HG03558 (cell line): ENCODE results near the gene CD180.
A peak's percentile ranks its signal among the peaks of the same experiment; 100 is the strongest.

Experiments used
- ATAC-seq: cut with Tn5 transposase; IDR thresholded peaks from one replicate; pipeline ENCODE4 v1.9.1; 2021; ENCODE audit warnings: moderate number of reproducible peaks; ENCODE audit not compliant: unreplicated experiment; ENCODE audit errors: extremely low read depth

CD180 gene

DNA sequence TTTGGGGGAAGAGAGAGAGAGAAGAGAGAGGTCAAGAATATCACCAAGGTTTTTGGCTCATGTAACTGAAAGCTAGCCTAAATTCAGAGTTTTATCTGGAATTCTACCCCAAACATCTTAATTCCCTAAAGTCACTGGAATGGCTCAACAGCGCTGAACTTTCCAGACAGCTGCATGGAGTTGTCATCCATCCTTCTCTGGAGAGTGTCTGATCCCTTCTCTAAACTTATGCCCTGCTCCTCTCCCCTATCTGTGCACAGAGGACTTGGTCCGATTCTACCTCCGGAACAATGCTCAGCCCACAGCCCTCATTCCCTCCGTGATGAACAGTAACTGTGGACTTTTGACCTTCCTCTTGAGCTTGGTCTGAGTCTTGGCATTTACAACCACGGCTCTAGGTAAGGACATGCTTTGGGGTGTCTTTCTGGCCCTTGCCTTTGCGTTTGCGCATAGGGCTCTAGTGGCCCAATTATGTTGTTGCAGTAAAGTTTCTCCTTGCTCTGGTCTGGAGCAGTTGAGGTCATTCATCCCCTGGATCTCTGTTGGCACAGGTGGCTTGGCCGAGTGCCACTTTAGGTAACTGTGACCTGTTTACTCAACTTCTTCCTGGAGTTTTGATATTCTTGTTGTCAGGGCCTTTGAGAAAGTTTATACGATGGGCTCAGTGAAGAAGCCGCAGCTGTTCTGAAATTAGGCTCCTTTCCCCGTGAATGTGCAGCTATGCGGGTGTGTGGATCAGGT is 18.3 kb upstream of the CD180 start:
- ATAC-seq = no peak

DNA sequence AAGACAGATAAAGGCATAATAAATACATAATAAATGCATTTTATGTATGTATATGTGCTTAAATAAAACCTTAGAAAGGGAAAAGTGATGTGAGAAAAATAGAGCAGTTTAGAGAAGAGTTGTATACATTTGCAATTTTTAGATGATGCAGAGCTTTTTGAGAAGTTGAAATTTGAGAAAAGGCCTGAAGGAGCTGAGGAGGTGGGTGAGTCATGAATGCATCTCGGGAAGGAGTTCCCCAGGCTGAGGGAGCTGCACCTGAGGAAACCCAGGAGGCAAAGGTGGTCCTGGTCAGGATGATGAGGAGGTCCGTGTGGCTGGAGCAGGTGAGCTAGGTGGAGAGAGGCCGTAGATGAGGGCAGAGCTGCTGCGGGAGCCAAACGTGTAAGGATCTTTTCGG is 17.4 kb upstream of the CD180 start:
- no peak for ATAC-seq

DNA sequence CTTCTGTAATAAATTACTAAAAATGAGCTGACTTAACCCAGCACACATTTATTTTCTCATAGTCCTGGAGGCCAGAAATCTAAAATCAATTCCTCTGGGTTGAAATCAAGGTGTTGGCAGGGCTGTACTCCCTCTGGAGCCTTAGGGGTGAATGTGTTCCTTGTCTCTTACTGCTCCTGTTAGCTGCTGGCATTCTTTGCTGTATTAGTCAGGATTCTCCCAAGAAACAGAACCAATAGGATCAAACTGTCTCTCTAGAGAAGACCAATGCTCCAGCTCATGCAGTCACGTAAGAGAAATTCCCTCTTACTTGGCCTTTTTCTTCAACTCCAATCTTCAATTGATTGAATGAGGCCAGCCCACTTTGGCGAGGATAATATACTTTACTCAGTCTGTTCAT is 15.3 kb upstream of the CD180 start:
- no peak for ATAC-seq

DNA sequence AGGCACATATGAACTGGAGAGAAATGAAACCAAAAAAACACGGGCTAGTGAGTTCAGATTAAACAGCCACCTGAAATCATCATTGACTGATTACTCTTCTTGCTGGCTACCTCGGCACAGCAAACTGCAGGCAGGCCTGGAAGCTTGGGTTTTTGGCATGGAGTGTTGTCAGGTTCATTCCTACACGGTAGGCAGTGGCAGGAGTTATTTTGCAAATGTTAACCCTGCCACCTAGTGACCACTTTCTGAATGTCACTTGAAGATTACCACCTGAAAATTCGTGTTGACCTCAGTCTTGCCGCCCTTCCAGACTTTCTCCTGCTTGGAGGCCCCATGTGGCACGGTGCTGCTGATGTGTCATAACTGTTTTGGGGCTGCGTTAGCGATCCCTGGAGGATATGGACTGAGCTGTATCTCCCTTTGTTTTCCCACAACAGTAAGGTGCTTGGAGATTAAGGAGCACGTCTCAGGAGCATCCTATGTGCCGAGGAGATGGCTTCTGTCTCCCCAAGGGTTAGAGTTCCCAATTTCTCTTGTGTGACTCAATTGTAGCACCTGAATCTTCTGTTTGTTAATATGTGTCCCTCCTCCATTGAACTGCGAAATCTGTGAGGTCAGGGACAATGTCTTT is 12.7 kb upstream of the CD180 start:
- ATAC-seq = no peak

DNA sequence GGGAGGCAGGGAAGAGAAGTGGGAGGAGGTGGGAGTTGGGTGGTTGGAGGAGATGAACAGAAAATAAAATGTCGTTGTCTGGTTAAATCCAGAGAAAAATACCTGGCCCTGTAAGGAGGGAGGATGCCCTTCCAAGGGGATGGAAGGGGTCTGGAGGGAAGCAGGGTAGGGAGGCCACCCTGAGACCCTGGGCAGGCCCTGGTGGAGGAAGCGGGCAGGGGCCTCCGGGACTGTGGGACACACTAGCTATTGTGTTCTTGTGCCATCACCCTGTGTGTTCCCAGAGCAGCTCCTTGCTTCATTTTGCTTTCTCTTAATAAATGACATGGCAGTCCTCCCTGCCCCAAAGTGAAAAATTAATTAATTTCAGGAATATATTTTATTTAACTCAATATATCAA is 11.8 kb upstream of the CD180 start:
- ATAC-seq = no peak

DNA sequence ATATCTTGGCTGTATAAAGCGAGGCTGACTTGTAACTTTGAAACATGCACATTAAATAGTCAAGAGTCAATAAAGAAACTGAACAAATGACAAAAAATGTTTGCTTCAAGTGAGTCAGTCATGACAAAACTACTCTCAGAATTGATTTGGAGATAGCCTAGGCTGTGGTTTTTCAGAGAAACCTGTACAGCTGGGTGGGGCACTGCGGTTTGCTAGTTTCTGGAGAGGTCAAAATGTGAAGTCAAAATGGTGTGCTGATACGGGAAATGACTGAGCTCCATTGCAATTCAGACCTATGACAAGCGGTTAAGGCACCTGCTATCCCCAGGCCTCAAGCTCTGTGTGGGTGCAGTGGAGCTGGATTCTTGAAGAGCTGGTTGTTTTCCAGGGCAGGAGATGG is 10.3 kb upstream of the CD180 start:
- ATAC-seq = peak; percentile 77

DNA sequence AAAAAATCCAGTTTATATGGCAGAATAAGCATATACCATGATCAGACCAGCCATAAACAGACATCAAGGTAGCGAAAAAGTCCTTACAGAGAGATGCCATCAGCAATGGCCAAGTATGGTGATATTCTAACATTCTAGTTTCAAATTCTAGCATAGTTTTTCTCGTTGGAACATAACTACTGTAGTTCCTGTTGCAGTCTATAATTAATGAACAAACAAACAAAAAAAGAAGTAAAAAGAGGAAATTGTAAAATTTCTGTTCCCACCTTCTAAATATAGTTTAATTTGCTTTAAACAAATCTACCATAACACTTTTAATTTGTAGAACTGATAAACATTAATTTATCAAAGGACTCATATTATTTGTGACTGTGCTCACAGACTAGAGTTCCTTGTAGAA is 9.9 kb upstream of the CD180 start:
- ATAC-seq = no peak

DNA sequence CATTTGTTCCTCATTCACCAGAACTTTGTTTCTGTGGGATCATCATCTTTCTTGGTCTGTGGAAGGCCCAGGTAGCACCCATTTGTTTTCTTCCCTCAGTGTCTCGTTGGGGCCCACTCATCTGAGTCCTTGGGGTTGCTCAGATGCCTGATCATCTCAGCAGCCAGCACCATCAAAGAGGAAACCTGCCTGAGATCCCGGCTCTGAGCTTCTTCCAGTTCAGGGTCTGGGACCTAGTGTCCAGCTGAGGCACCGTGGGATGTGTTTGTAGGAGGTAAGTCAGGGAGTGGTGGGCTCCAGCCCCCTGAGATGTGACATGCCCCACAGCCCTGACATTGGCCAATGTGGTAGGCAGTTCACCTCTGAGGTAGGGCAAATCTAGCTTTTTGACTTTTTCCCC is 9.4 kb upstream of the CD180 start:
- ATAC-seq = no peak

DNA sequence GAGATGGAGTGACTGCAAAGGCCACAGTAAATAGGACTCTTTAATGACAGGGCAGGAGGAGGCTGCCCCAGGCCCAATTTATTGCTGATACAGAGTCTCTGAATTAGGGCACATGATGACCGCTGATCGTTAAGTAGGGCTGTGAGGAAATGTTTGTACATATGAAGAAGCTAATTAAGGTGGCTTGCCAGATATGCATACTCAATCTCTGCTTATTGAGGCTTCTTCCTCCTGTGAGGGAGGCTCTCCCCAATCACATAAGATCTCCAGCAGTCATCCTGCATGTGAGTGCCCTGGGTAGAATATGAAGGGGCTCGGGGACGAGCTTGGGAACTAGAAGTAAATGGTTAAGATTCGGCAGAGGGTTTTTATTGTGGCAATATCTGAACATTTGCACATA is 8.2 kb upstream of the CD180 start:
- no peak for ATAC-seq

DNA sequence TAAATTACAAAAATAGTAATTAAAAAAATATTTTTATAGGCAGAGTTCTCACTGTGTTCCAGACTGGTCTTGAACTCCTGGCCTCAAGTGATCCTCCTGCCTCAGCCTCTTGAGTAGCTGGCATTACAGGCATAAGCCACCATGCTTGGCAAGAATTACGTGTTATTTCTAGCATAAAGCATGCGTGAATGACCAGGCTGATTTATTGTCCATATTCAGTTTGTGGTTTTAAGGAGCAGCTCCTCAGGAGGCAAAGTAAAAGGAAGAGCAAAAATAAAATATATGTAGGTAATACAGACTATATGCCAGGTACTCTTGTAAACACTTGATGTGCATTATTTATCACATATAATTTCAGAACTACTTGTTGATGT is 7.1 kb upstream of the CD180 start:
- no peak for ATAC-seq

DNA sequence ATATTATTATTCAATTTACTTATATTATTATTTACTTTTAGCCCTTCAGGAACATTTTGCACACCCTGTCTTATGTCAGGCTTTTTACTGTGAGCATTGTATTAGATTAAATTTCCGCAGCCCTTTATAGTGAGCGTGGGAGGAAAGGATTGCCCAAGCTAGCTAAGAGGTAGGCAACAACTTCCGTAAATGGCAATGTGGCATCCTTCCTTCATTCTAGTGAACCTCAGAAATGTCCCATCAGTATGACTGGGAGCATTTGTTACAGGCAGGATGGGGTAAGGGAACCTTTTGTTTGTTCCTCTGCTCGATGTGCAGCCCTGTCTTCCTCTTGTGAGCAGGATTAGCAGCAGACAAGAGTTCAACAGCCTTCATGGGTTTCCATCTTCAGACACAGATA is 6.2 kb upstream of the CD180 start:
- no peak for ATAC-seq

DNA sequence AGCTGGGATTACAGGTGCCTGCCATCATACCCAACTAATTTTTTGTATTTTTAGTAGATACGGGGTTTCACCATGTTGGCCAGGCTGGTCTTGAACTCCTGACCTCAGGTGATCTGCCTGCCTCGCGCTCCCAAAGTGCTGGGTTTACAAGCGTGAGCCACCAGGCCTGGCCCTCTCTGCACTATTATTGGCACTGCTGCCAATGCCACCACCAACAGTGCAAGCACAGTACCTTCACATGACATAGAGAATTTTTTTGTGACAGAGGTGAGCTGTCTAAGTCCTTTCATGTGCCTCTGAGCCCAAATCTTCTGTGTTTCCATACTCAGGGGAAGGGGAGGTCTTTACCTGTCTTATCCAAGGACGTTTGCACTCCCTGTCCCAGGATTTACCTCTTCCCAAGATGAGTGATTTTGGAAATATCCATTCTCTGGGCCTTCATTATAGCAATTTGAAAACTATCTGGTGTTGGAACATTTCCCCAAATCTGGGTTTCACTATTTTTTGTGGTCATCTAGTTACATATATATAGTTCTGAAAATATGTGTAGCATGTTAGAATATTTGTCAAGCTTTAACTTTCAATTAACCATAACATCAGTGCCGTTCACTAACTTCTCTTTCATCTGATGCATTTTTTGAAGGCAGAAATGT is 5.4 kb upstream of the CD180 start:
- ATAC-seq = no peak

DNA sequence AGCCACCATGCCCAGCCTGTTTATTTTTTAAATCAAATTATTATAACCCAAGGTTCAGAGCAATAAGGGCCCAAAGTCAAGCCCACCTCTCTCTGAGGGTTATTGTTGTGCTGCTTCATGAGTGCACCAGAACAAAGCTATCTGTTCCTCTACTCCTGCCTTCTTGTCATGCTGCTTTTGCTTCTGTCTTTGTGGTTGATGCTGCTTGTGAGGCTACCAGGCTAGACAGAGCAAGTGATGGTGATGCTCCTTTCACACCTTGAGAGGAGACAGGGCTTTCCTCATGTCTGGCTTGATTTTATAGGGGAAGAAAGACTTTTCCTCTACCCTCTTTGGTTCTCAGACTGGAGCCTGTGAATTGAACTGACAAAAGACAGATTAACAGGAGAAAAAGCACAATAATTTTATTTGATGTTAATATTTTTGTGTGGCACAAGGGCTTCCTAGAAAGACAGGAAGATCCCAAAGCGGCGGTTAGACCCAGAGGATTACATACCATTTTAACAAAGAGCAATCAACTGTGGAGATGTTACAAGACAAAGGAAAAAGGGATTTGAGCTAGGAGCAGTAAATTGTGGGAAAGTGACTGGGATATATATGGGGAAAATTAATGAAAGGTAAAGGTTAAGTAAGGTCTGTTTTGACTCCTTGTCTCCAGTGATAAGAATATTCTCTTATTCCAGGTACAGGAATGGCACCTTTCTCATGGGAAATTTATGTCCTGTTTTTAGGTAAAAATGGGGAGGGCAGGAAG is 4.4 kb upstream of the CD180 start:
- no peak for ATAC-seq

DNA sequence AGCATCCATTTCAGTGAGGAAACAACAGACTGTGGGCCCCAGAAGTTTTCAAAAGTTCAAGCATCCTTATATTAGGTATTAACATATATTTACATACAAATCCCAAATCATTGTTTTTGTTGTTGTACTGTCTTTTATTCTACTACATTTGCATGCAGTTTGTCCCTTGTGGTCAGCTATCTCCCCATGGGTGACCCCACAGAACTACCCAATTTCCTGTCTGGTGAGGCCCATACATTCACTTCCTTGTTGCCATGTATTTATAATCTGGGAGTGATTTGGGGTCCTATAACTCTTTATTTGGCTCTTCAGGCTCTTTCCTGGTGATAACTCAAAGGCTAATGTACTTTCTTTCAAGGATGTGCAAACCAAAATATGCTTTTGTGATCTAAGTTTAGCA is 3.3 kb upstream of the CD180 start:
- no peak for ATAC-seq

DNA sequence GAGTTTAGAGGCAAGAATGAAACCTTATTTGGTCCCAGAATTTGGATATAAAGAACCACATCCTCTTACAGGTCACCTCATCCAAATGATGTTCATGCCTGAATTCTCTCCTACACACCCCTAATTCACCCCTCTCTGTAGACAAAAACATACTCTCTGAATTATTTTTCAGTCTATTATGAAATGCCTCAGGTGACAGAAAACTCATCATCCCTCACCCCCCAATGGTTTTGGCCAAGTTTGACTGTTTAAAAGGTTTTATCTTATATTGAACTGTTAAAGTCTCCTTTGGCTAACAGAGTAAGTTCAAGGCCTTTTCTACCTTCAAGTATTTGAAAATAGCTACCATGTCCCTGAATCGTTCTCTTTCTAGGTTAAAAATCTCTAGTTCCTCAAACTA is 2.3 kb upstream of the CD180 start:
- no peak for ATAC-seq

DNA sequence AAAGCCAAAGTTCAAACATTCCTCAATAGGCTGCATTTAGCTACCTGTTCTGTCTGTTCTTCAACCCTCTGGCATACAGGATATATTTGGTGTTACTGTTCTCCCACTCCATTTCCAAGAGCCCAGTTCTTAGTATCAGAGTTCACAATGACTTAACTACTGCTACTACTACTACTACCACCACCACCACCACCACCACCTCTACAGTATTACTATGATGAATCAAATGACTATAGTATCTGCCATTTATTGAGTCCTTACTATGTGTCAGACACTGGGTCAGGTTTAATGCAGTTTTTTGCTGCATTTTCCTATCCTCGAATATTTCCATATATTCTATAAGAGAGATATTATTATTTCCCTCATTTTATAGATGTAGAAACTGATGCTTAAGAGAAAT is 937 bp upstream of the CD180 start:
- ATAC-seq = no peak

DNA sequence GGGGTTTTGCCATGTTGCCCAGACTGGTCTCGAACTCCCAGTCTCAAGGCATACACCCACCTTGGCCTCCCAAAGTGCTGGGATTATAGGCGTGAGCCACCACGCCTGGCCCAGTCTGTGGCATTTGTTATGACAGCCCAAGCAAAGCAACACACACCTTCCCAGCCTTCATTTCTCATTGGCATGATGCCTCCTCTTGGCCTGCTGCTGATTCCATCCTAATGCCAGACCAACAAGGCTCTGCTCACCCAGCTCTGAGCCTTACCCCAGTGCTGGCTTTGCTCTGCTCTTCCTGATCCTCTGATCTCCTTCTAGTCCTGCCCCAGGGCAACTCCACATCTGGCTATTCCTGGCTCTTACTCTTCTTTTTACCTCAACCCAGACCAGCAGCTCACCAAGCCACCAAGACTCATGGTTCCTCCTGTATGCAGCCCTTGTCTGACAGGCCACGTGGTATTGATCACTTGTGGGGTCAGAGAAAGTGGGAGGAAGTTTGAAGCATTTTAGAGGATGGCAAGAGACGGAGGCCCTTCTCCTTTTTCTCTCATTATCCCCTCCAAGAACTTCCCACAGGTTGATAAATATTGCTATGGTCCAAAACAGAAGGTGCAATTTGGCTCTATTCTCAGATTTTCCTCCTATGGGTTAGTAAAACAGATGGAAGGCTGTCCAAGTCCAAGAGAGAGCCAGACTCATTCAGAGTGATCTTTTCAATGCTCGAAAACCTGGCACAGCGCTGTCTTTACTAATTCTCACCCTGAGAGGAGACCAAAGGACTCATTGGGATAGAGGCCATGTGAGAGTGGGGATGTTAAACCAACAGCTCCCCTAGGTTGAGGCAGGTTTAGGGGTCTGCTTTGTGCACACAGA is 958 bp downstream of the CD180 start:
- ATAC-seq = no peak

DNA sequence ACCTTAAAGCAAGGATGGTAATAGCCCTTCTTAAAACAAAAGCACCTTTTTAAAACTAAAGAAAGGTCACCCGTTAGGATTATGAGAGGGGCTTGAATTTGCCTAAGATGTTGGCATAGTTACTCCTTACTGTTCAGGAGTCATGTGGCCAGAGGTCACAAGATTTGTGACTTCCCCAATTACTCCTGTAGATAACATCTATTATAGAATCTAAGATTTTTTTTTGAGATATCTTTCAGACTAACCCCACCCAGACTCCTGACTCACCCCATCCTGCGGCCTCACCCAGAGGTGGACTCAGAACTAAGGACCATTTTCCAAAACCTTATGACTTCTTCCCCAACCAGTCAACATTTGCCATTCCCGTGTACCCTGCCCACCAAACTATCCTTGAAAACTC is 2.4 kb downstream of the CD180 start:
- ATAC-seq = no peak

DNA sequence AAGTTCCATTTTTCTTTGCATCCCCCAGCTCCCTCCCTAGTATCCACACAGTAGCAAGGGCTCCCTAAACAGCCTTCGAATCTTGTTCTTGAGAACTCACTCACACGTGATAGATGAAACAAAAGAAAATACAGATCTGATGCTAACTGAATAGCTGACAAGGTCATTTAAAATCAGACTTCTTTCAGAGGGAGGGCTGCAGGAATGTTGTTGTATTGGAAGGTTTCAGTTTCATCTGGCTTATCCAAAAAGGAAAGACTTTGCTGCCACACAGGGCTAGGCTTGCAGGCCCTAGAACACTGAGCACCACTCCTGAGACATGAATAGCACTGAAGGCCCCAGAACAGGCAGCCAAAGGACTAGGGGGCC is 3.2 kb downstream of the CD180 start:
- ATAC-seq = no peak

DNA sequence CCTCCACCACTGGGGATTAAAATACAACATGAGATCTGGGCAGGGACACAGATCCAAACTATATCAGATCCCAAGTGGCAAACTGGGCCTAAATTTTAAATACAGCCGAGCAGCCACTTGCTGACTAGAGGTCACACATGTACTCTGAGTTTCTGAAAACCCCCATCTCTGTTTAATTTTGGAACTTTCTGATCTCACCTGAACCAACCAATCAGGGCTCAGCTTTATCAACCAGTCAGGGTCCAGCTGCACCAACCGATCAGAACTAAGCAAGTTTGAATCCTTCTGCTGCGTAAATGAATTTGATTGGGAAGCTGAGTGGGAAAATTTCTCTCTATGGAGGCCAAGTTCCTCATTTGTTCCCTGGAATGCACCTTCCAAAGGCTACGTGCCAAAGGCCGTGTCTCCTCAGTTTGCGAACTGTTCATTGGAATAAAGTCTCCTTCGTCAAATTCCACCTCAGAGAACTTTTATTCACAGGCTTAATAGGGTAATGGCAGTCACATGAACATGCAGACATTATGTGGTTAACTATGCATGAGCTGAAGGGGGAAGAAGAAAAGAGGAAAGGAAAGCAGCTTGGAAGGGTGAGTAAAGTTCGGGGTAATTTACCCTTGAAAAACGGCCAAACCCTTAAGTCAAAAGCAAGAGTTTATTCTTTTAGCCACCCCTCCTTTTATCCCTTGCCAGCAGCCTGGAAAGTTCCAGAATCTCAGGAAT is 3.7 kb downstream of the CD180 start:
- no peak for ATAC-seq
